Osteoblast (primary cell): ENCODE results near the gene CAPZA2. TPM values are rescaled to one million over a fixed set of nuclear protein-coding genes. Genes with fewer than 3 reads are reported as not detected.

Experiments
- DNase-seq: peaks from one replicate; pipeline ENCODE4 v3.0.0; 2011; ENCODE audit warnings: low spot score, mixed read lengths; ENCODE audit not compliant: insufficient read length; ENCODE audit errors: missing footprints
- H2AFZ ChIP-seq: 2 replicates; pipeline ENCODE4 v1.6.0; 2011; ENCODE audit warnings: mild to moderate bottlenecking, low read length
- H3K27ac ChIP-seq: 2 replicates; pipeline ENCODE4 v1.5.1; 2011; ENCODE audit warnings: mild to moderate bottlenecking, low read depth, low read length, moderate library complexity
- H3K27me3 ChIP-seq: 2 replicates; pipeline ENCODE4 v1.6.0; 2012; ENCODE audit warnings: mild to moderate bottlenecking, control low read depth, inconsistent platforms, low read length, moderate library complexity; ENCODE audit not compliant: insufficient read depth
- H3K36me3 ChIP-seq: 2 replicates; pipeline ENCODE4 v1.5.1; 2011; ENCODE audit warnings: mild to moderate bottlenecking, low read length, control low read depth, moderate library complexity; ENCODE audit not compliant: insufficient read depth
- H3K4me1 ChIP-seq: 2 replicates; pipeline ENCODE4 v1.5.1; 2011; ENCODE audit warnings: mild to moderate bottlenecking, low read length, control low read depth, moderate library complexity; ENCODE audit not compliant: insufficient read depth
- H3K4me2 ChIP-seq: 2 replicates; pipeline ENCODE4 v1.6.0; 2011; ENCODE audit warnings: mild to moderate bottlenecking, low read length; ENCODE audit not compliant: insufficient read depth
- H3K4me3 ChIP-seq: fragments of 200-600 bp; sonication (generic); 3 replicates; pipeline ENCODE4 v1.5.1; 2012; ENCODE audit warnings: mild to moderate bottlenecking, low read length, inconsistent platforms; ENCODE audit not compliant: insufficient read depth
- H3K79me2 ChIP-seq: 2 replicates; pipeline ENCODE4 v1.6.0; 2012; ENCODE audit warnings: mild to moderate bottlenecking, low read length, control low read depth, inconsistent platforms; ENCODE audit not compliant: insufficient read depth
- H3K9me3 ChIP-seq: 2 replicates; pipeline ENCODE4 v1.5.1; 2011; ENCODE audit warnings: low read depth, low read length, control low read depth
- H4K20me1 ChIP-seq: 2 replicates; pipeline ENCODE4 v1.6.0; 2012; ENCODE audit warnings: mild to moderate bottlenecking, low read length, control low read depth; ENCODE audit not compliant: insufficient read depth
- CTCF ChIP-seq: IDR thresholded peaks from 2 replicates; pipeline ENCODE4 v1.5.1; 2011; ENCODE audit warnings: mild to moderate bottlenecking, low read depth, low read length, moderate library complexity; ENCODE audit errors: extremely low read depth
- total RNA-seq: library from RNA; depleted of rRNA; stranded (reverse); fragments of >200 nt; gene quantifications from 2 replicates; pipeline ENCODE4 v1.2.3, GENCODE V29; 2012

CAPZA2 gene
- total RNA-seq, 1 donor: 173 TPM

DNA sequence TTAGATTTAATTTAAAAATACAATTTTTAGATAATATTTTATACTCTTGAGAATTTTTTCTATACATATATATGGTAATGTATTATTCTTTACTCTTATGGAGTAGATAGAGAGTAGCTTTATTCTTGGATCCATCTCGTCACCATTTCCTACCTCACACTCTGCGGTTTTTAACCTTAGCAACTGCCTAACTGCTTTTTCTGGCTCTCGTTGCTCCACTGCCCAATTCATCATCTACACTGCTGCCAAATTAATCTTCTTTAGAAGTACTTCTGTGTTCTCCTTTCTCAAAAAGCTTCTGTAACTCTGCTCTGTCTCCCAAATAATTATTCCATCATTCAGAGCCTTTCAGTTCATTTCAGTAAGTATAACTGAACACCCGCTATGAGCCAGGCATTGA is 35.3 kb downstream of the CAPZA2 start:
- Histone ChIP-seq H3K4me3 (no peak overlapping the region), H2AFZ (no peak overlapping the region), H3K36me3 (peaks cover 25% of the 10 kb centered on the region), H3K79me2 (peaks cover 56% of the 10 kb centered on the region), H3K27ac (no peak overlapping the region), H4K20me1 (no peaks in the 10 kb centered on the region), H3K27me3 (no peaks in the 10 kb centered on the region), H3K9me3 (no peaks in the 10 kb centered on the region), H3K4me1 (no peaks in the 10 kb centered on the region), H3K4me2 (no peak overlapping the region)
- TF ChIP-seq CTCF: no peak
- DNase-seq: no peak

DNA sequence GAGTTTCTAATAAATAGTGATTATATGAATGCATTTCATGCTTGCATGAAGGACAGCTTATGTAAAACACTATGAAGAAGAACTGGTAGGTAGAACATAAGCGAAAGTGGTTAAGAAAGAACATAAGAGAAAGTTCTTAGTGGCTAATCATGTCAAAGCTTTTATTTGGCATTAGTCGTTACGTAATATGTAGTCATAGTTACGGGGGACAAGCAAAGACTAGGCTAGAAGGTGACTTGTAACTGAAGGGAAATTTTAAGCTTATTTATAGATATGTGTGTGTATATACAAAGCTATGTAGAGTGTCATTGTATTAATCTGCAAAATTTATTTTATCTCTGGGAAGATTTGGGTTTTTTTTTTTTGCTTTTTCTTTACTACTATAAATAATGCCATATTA is 36.9 kb downstream of the CAPZA2 start:
- Histone ChIP-seq H3K79me2 (peaks cover 52% of the 10 kb centered on the region), H3K27me3 (no peaks in the 10 kb centered on the region), H3K4me3 (no peak overlapping the region), H2AFZ (no peak overlapping the region), H3K4me1 (no peaks in the 10 kb centered on the region), H4K20me1 (no peaks in the 10 kb centered on the region), H3K36me3 (peaks cover 18% of the 10 kb centered on the region), H3K27ac (no peak overlapping the region), H3K4me2 (no peak overlapping the region), H3K9me3 (no peaks in the 10 kb centered on the region)
- TF ChIP-seq CTCF: no peak
- no peak for DNase-seq

GRCh38 chr7:116901143-116901542 is 38.8 kb downstream of the CAPZA2 start:
- Histone ChIP-seq H3K4me1 (no peaks in the 10 kb centered on the region), H3K4me2 (no peak overlapping the region), H3K4me3 (no peak overlapping the region), H2AFZ (no peak overlapping the region), H3K36me3 (peaks cover 19% of the 10 kb centered on the region), H3K27me3 (no peaks in the 10 kb centered on the region), H4K20me1 (no peaks in the 10 kb centered on the region), H3K79me2 (peaks cover 48% of the 10 kb centered on the region), H3K9me3 (no peaks in the 10 kb centered on the region), H3K27ac (no peak overlapping the region)
- TF ChIP-seq CTCF: no peak
- DNase-seq: no peak

DNA sequence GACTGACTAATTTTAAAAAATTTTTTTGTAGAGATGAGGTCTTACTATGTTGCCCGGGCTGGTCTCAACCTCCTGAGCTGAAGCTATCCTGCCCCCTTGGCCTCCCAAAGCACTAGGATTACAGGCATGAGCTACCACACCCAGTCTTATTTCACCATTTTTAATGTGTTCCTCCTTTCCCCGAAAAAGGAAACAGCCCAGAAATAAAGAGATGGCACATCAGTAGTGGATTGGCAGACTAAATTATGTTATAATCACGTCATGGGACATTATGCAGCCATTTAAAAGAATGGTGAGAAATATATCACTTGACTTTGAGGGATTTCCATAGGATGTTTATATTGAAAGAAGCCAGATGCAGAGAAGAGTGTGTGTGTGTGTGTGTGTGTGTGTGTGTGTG is 40.5 kb downstream of the CAPZA2 start:
- Histone ChIP-seq H3K36me3 (peaks cover 32% of the 10 kb centered on the region), H3K4me3 (no peak overlapping the region), H3K79me2 (peaks cover 42% of the 10 kb centered on the region), H3K27ac (no peak overlapping the region), H4K20me1 (peaks cover 2% of the 10 kb centered on the region), H2AFZ (no peak overlapping the region), H3K9me3 (no peaks in the 10 kb centered on the region), H3K4me2 (no peak overlapping the region), H3K27me3 (no peaks in the 10 kb centered on the region), H3K4me1 (no peaks in the 10 kb centered on the region)
- no peak for DNase-seq
- TF ChIP-seq CTCF: no peak
